ENCODE data around the gene GRID2.

The GRID2 gene

GRCh38 chr4:93444860-93445259, 1141.1 kb downstream of the GRID2 start:
- TF ChIP-seq REST (IDR thresholded peaks at IDR 0.05; ENCODE audit: insufficient read depth in 1 of 2, low read depth in 2 of 2, low read length in 2 of 2) = no peak
- no peak for TF ChIP-seq TAF1 (IDR thresholded peaks at IDR 0.05; ENCODE audit: borderline replicate concordance, insufficient read depth, low read length)

DNA sequence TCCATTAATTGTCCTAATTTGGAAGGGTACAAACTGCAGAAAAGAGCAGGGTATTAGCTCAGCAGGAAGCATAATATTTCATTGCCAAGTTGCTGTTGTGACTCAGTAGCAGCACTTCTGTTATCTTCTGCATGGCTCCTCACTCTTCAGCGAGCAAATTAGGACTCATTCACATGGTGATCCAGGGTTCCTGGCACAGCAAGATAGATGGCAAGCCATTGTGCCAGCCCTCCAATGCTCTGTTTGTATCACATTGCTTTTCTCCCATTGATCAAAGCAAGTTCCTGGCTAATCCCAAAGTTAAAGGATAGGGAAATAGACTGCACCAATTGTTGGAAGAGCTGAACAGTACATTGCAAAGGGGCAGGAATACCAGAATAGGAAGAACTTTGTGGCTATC, 1142.3 kb downstream of the GRID2 start:
- TF ChIP-seq TAF1 (IDR thresholded peaks at IDR 0.05; ENCODE audit: borderline replicate concordance, insufficient read depth, low read length) (no peak), FOXP2 (optimal IDR thresholded peaks at IDR 0.05; ENCODE audit: borderline replicate concordance, extremely low read depth, extremely low read length, insufficient read depth) (no peak), REST (IDR thresholded peaks at IDR 0.05; ENCODE audit: insufficient read depth in 1 of 2, low read depth in 2 of 2, low read length in 2 of 2) (no peak), POLR2AphosphoS5 (IDR thresholded peaks at IDR 0.05; ENCODE audit: low read depth, low read length) (no peak), SIN3A (IDR thresholded peaks at IDR 0.05; ENCODE audit: borderline replicate concordance, insufficient read depth, low read length) (no peak)

- TF ChIP-seq TAF1 (IDR thresholded peaks at IDR 0.05; ENCODE audit: borderline replicate concordance, insufficient read depth, low read length) (no peak), REST (IDR thresholded peaks at IDR 0.05; ENCODE audit: insufficient read depth in 1 of 2, low read depth in 2 of 2, low read length in 2 of 2) (no peak), POLR2AphosphoS5 (IDR thresholded peaks at IDR 0.05; ENCODE audit: low read depth, low read length) (no peak), FOXP2 (optimal IDR thresholded peaks at IDR 0.05; ENCODE audit: borderline replicate concordance, extremely low read depth, extremely low read length, insufficient read depth) (no peak), SIN3A (IDR thresholded peaks at IDR 0.05; ENCODE audit: borderline replicate concordance, insufficient read depth, low read length) (no peak)
These were observed 1145.0 kb downstream of the GRID2 start for GRCh38 chr4:93448691-93449293.

DNA sequence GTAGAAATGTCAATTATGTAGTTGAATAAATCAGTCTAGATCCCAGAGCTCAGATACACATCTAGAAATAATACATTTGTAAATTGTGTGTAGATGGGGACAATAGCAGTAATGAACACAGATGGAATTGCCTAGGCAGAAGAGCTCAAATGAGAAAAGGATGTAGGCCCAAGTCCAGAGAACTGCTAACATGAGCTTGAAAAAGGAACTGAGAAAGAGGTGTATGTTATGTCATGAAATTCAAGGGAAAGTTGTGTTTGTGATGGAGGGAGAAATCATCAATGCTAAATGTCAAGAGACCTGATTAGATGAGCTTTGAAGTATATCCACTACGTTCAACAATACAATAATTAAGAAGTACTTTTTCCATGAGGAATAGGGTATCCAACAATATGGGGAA, 1148.2 kb downstream of the GRID2 start:
- no peak for TF ChIP-seq FOXP2 (optimal IDR thresholded peaks at IDR 0.05; ENCODE audit: borderline replicate concordance, extremely low read depth, extremely low read length, insufficient read depth)

DNA sequence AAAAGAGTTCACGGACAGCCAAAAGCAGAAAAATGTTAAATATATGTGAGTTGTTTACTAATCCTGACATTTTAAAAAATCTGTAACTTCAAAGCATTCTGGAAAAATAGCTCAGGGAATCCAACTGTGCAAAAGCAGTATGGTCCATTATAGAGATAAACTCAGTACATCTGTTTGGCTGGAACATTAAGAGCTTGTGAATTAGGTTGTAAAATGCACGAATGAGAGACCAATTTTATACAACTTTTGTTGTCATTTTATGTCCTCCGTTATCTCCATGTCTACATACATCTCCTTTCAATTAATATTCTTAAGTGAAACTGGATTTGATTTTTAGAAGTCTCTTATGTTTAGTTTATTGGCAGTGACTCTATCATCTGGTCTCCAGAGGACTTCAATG, 1157.8 kb downstream of the GRID2 start:
- TF ChIP-seq TAF1 (IDR thresholded peaks at IDR 0.05; ENCODE audit: borderline replicate concordance, insufficient read depth, low read length) = no peak

DNA sequence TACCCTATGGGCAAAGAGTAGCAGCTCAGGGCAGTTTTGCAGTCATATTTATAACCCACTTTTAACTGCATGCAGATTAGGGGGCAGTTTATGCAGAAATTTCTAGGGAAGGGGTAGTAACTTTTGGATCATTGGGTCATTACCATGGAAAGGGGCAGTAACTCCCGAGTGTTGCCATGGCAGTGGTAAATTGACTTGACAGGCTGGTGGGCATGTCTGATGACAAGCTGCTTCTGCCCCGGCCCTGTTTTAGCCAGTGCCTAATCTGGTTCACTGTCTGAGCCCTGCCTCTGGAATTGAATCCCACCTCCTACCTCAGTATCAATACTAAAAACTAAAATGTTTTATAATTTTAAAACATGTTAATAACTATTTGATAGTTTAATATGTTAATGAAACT, 1162.7 kb downstream of the GRID2 start:
- no peak for TF ChIP-seq FOXP2 (optimal IDR thresholded peaks at IDR 0.05; ENCODE audit: borderline replicate concordance, extremely low read depth, extremely low read length, insufficient read depth)

DNA sequence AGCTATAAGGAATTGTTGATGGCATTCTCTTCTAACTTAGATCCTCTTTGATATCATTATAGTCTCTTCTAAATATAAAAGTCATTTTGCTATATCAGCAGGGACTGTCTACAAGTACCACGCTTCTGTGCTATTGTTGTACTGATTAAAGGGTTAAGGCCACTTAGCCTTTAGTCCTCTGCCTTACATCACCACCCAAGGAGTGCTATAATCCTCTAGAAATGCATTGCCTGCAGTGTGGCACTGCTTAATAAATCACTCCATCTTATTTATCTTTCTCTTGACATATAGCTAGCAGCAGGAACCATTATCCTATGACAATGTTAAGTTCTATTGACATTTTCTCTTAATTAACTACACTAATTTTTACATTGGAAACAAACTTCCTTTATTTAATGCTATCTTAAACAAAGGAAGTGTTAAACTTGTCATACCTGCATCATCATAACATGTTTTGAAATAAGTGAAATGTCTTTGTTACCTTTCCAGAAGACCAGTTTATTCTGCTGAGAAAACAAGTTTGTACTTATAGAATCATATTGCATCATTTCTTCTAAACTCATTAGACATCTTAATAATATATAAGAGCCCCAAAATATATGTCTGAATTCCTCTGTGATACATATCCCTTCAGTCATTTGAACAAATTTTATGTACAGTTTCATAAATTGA, 1163.9 kb downstream of the GRID2 start:
- no peak for TF ChIP-seq FOXP2 (optimal IDR thresholded peaks at IDR 0.05; ENCODE audit: borderline replicate concordance, extremely low read depth, extremely low read length, insufficient read depth)
- TF ChIP-seq POLR2AphosphoS5 (IDR thresholded peaks at IDR 0.05; ENCODE audit: low read depth, low read length) = no peak
- no peak for TF ChIP-seq REST (IDR thresholded peaks at IDR 0.05; ENCODE audit: insufficient read depth in 1 of 2, low read depth in 2 of 2, low read length in 2 of 2)
- TF ChIP-seq TAF1 (IDR thresholded peaks at IDR 0.05; ENCODE audit: borderline replicate concordance, insufficient read depth, low read length) = no peak
- TF ChIP-seq SIN3A (IDR thresholded peaks at IDR 0.05; ENCODE audit: borderline replicate concordance, insufficient read depth, low read length) = no peak
